SU-DHL-6 (cell line): ENCODE results near the gene TMEM37.

Source experiments
- EZH2phosphoT487 ChIP-seq: fragments of 200-600 bp; sonication (generic), shearing (Covaris generic); conservative IDR thresholded peaks from 2 replicates; pipeline ENCODE4 v1.6.1; 2018; ENCODE audit warnings: mild to moderate bottlenecking, antibody characterized with exemption, low read length, moderate library complexity, mixed read lengths
- TF ChIP-seq, protein P1 (sequence below): fragments of 200-600 bp; sonication (generic); IDR thresholded peaks from one replicate; pipeline ENCODE4 v1.5.1; 2017; ENCODE audit warnings: antibody characterized with exemption, mild to moderate bottlenecking, low read length, moderate library complexity; ENCODE audit not compliant: insufficient read depth, poor library complexity, severe bottlenecking

DNA sequence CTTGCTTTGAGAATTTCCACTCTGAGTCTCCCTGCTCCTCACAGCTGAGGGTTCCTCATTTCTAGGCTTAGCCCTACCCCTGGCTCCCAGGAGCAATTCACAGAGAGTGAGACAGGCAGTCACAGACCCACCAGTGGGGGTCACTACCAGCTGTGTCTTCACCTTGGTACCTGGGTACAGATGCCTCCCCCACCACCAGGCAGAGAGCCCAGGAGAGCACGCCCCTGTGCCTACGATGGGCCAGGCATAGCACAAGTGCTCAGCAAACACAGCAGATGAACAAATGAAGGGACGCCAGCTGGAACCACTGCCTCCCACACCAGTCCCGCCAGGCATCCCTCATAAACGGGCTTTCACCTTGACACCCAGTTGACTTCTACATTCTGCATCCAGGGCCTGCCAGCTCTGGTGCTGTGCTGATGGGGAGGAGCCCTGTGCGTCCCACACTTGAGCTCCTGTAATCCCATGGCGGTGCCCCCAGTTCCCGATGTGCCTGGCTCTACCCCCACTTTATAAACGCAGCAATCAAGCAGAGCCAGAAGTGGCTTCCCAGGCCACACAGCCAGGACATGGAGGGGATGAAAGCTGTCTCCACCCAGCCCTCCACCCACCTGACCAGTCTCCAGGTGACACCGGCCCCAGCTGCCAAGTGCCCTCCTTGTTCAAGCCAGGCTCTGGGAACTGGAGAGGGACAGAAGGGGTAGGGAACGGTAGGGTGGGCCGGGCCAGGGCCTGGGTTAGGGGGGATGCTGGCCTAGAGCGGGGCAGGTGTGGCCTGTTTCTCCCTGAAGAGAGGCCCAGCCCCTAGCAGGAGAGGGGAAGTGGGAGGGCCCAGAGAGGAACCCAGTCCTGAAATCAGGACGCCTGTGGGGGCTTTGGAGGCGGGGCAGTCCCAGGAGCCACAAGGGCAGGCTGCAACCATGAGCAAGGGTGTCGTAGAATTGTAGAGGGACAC lies 50.1 kb downstream of the TMEM37 start:
- TF ChIP-seq, protein P1, sequence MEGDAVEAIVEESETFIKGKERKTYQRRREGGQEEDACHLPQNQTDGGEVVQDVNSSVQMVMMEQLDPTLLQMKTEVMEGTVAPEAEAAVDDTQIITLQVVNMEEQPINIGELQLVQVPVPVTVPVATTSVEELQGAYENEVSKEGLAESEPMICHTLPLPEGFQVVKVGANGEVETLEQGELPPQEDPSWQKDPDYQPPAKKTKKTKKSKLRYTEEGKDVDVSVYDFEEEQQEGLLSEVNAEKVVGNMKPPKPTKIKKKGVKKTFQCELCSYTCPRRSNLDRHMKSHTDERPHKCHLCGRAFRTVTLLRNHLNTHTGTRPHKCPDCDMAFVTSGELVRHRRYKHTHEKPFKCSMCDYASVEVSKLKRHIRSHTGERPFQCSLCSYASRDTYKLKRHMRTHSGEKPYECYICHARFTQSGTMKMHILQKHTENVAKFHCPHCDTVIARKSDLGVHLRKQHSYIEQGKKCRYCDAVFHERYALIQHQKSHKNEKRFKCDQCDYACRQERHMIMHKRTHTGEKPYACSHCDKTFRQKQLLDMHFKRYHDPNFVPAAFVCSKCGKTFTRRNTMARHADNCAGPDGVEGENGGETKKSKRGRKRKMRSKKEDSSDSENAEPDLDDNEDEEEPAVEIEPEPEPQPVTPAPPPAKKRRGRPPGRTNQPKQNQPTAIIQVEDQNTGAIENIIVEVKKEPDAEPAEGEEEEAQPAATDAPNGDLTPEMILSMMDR, result no peak
- no peak for TF ChIP-seq EZH2phosphoT487
